H4 (cell line): ENCODE measurements around the gene TTLL3. TPM values are rescaled to one million over a fixed set of nuclear protein-coding genes. Genes with fewer than 3 reads are reported as not detected.

Experiments
- DNase-seq: peaks from one replicate; pipeline ENCODE4 v3.0.0-alpha.2; 2015; ENCODE audit warnings: low spot score
- total RNA-seq: library from RNA; depleted of rRNA; stranded (reverse); fragments of >200 nt; shearing (Covaris generic); gene quantifications from 2 replicates; pipeline ENCODE4 v1.2.3, GENCODE V29; 2014

The TTLL3 gene
- total RNA-seq, 1 experiment from 2014 or later, result 5.4 TPM

GRCh38 chr3:9781978-9782603 lies 28.0 kb upstream of the TTLL3 start:
- no peak for DNase-seq

- DNase-seq, result no peak
These were observed 27.3 kb upstream of the TTLL3 start for GRCh38 chr3:9782770-9783169.

- DNase-seq, result no peak
These were observed 26.1 kb upstream of the TTLL3 start for GRCh38 chr3:9783954-9784353.

GRCh38 chr3:9784965-9785364 lies 25.1 kb upstream of the TTLL3 start:
- no peak for DNase-seq

GRCh38 chr3:9785602-9786001 lies 24.5 kb upstream of the TTLL3 start:
- DNase-seq, result no peak

GRCh38 chr3:9786209-9786739 lies 23.8 kb upstream of the TTLL3 start:
- DNase-seq, result no peak

- no peak for DNase-seq
These were observed 23.0 kb upstream of the TTLL3 start for GRCh38 chr3:9786825-9787669.

GRCh38 chr3:9787714-9788113 lies 22.3 kb upstream of the TTLL3 start:
- DNase-seq, result no peak

GRCh38 chr3:9791127-9791526 lies 18.9 kb upstream of the TTLL3 start:
- DNase-seq, result no peak

- DNase-seq, result no peak
These were observed 18.2 kb upstream of the TTLL3 start for GRCh38 chr3:9791790-9792404.

GRCh38 chr3:9792405-9793160 lies 17.5 kb upstream of the TTLL3 start, which contains the start of the genes ARPC4 and TADA3:
TSS of gene ARPC4 (plus strand) at chr3:9793082. CDS start at chr3:9793122, 40 bp downstream.
TSS of gene TADA3 (minus strand) at chr3:9792473. CDS start at chr3:9791466, 1,007 bp downstream.
- peak; percentile 94 for DNase-seq

GRCh38 chr3:9793161-9793781 lies 16.8 kb upstream of the TTLL3 start:
- no peak for DNase-seq

- no peak for DNase-seq
These were observed 15.7 kb upstream of the TTLL3 start for GRCh38 chr3:9794400-9794799.

- no peak for DNase-seq
These were observed 14.9 kb upstream of the TTLL3 start for GRCh38 chr3:9795207-9795606.

GRCh38 chr3:9797196-9797945 lies 12.7 kb upstream of the TTLL3 start:
- no peak for DNase-seq

GRCh38 chr3:9800529-9800928 lies 9.5 kb upstream of the TTLL3 start:
- no peak for DNase-seq

GRCh38 chr3:9803494-9803893 lies 6.6 kb upstream of the TTLL3 start:
- no peak for DNase-seq

- no peak for DNase-seq
These were observed 5.1 kb upstream of the TTLL3 start for GRCh38 chr3:9804996-9805395.

- no peak for DNase-seq
These were observed 3.9 kb upstream of the TTLL3 start for GRCh38 chr3:9806137-9806536.
